SK-N-MC (cell line): ENCODE measurements around the gene CD46.

Source experiments
- DNase-seq: peaks from one replicate; pipeline ENCODE4 v3.0.0-alpha.2; 2011; ENCODE audit warnings: low read depth, low spot score
- H3K27ac ChIP-seq: fragments of 200-600 bp; sonication (generic); 2 replicates; pipeline ENCODE4 v1.5.1; 2016; ENCODE audit warnings: mixed run types
- H3K36me3 ChIP-seq: fragments of 200-600 bp; sonication (generic); 2 replicates; pipeline ENCODE4 v1.6.1; 2017; ENCODE audit warnings: antibody characterized with exemption, low read length, mixed read lengths; ENCODE audit not compliant: insufficient read depth
- H3K4me3 ChIP-seq: fragments of 200-600 bp; sonication (generic); 2 replicates; pipeline ENCODE4 v1.5.1; 2016
- H3K9ac ChIP-seq: fragments of 200-600 bp; sonication (generic); 2 replicates; pipeline ENCODE4 v1.8.0; 2017; ENCODE audit warnings: mixed run types, mixed read lengths; ENCODE audit not compliant: insufficient read length
- H3K9me3 ChIP-seq: fragments of 200-600 bp; sonication (generic); 2 replicates; pipeline ENCODE4 v1.6.1; 2017; ENCODE audit warnings: low read depth, mild to moderate bottlenecking, antibody characterized with exemption, low read length, moderate library complexity, mixed read lengths
- EZH2 ChIP-seq: fragments of 200-600 bp; sonication (generic); IDR thresholded peaks from one replicate; pipeline ENCODE4 v1.6.1; 2017; ENCODE audit warnings: antibody characterized with exemption
- FOXP2 ChIP-seq: optimal IDR thresholded peaks from 2 replicates; pipeline ENCODE3; 2011; ENCODE audit warnings: mild to moderate bottlenecking, moderate library complexity; ENCODE audit not compliant: insufficient read depth; ENCODE audit errors: extremely low read length, control extremely low read depth
- POLR2AphosphoS5 ChIP-seq: IDR thresholded peaks from 2 replicates; pipeline ENCODE4 v1.6.1; 2012; ENCODE audit warnings: mild to moderate bottlenecking, low read depth, low read length, borderline replicate concordance

The CD46 gene

GRCh38 chr1:207827488-207827830 lies 75.6 kb downstream of the CD46 start:
- H3K9ac ChIP-seq, result no peak overlapping the region
- H3K4me3 ChIP-seq, result no peak overlapping the region
- DNase-seq, result no peak
- no peaks in the 10 kb centered on the region for H3K36me3 ChIP-seq
- H3K9me3 ChIP-seq, result no peaks in the 10 kb centered on the region
- H3K27ac ChIP-seq, result no peak overlapping the region
- TF ChIP-seq FOXP2 (no peak), EZH2 (no peak), POLR2AphosphoS5 (no peak)

GRCh38 chr1:207828046-207828445 lies 76.2 kb downstream of the CD46 start:
- Histone ChIP-seq H3K9ac (no peak overlapping the region), H3K9me3 (no peaks in the 10 kb centered on the region), H3K27ac (no peak overlapping the region), H3K36me3 (no peaks in the 10 kb centered on the region), H3K4me3 (no peak overlapping the region)
- DNase-seq, result no peak
- TF ChIP-seq FOXP2, result no peak
- TF ChIP-seq POLR2AphosphoS5, result no peak
- no peak for TF ChIP-seq EZH2

- Histone ChIP-seq H3K4me3 (no peak overlapping the region), H3K9ac (no peak overlapping the region), H3K9me3 (no peaks in the 10 kb centered on the region), H3K36me3 (no peaks in the 10 kb centered on the region), H3K27ac (no peak overlapping the region)
- TF ChIP-seq FOXP2 (no peak), POLR2AphosphoS5 (no peak), EZH2 (no peak)
- peak; percentile 8 for DNase-seq
These were observed 76.8 kb downstream of the CD46 start for GRCh38 chr1:207828485-207829158.

- no peak overlapping the region for H3K27ac ChIP-seq
- H3K4me3 ChIP-seq, result no peak overlapping the region
- no peaks in the 10 kb centered on the region for H3K9me3 ChIP-seq
- H3K36me3 ChIP-seq, result no peaks in the 10 kb centered on the region
- TF ChIP-seq EZH2, result no peak
- TF ChIP-seq POLR2AphosphoS5, result no peak
- TF ChIP-seq FOXP2, result no peak
- H3K9ac ChIP-seq, result no peak overlapping the region
- no peak for DNase-seq
These were observed 77.7 kb downstream of the CD46 start for GRCh38 chr1:207829576-207829975.

GRCh38 chr1:207830788-207831187 lies 78.9 kb downstream of the CD46 start:
- no peak for TF ChIP-seq FOXP2
- TF ChIP-seq POLR2AphosphoS5, result no peak
- no peak for TF ChIP-seq EZH2
- H3K4me3 ChIP-seq, result no peak overlapping the region
- H3K9ac ChIP-seq, result no peak overlapping the region
- DNase-seq, result no peak
- no peak overlapping the region for H3K27ac ChIP-seq
- H3K36me3 ChIP-seq, result no peaks in the 10 kb centered on the region
- H3K9me3 ChIP-seq, result no peaks in the 10 kb centered on the region

- Histone ChIP-seq H3K9ac (no peak overlapping the region), H3K36me3 (no peaks in the 10 kb centered on the region), H3K27ac (no peak overlapping the region), H3K9me3 (no peaks in the 10 kb centered on the region), H3K4me3 (no peak overlapping the region)
- no peak for TF ChIP-seq FOXP2
- no peak for TF ChIP-seq EZH2
- TF ChIP-seq POLR2AphosphoS5, result no peak
- DNase-seq, result no peak
These were observed 79.9 kb downstream of the CD46 start for GRCh38 chr1:207831517-207832327.

GRCh38 chr1:207832796-207833195 lies 80.9 kb downstream of the CD46 start:
- Histone ChIP-seq H3K27ac (no peak overlapping the region), H3K9ac (no peak overlapping the region), H3K4me3 (no peak overlapping the region), H3K36me3 (no peaks in the 10 kb centered on the region), H3K9me3 (no peaks in the 10 kb centered on the region)
- TF ChIP-seq EZH2 (no peak), POLR2AphosphoS5 (no peak), FOXP2 (no peak)
- DNase-seq, result no peak

GRCh38 chr1:207833381-207833780 lies 81.5 kb downstream of the CD46 start:
- no peak for DNase-seq
- Histone ChIP-seq H3K4me3 (no peak overlapping the region), H3K9me3 (no peaks in the 10 kb centered on the region), H3K27ac (no peak overlapping the region), H3K36me3 (no peaks in the 10 kb centered on the region), H3K9ac (no peak overlapping the region)
- TF ChIP-seq EZH2 (no peak), FOXP2 (no peak), POLR2AphosphoS5 (no peak)

GRCh38 chr1:207833956-207834660 lies 82.3 kb downstream of the CD46 start:
- no peak overlapping the region for H3K9ac ChIP-seq
- no peaks in the 10 kb centered on the region for H3K36me3 ChIP-seq
- H3K9me3 ChIP-seq, result no peaks in the 10 kb centered on the region
- DNase-seq, result no peak
- TF ChIP-seq FOXP2 (no peak), POLR2AphosphoS5 (no peak), EZH2 (no peak)
- no peak overlapping the region for H3K4me3 ChIP-seq
- no peak overlapping the region for H3K27ac ChIP-seq
